Measurements from ENCODE around the gene CAMK4.

The CAMK4 gene

DNA sequence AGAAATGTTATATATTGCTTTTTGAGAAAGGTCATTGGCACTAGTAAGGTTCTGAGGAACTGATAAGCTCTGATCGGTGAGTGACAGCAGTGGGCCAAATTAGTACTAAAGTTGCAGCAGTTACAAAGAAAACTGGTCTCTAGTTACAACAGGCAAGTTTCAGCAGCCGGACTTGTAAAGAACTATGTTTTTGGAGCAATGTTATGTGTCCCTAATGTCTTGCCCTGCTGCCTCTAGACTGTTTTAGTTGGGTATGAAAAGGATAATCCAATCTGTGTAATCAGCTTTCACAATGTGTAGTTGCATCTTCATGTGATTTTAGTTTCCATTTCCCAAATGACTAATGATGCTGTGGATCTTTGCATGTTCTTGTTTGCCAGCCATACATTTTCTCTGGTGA lies 113.5 kb downstream of the CAMK4 start:
- Histone ChIP-seq H3K27me3 (ENCODE audit: insufficient read depth, low read length, poor library complexity, severe bottlenecking) (no peaks in the 10 kb centered on the region), H4K20me1 (ENCODE audit: insufficient read depth, low read length, poor library complexity, severe bottlenecking) (no peaks in the 10 kb centered on the region), H3K9me3 (ENCODE audit: insufficient read depth, low read depth, low read length) (no peaks in the 10 kb centered on the region), H3K36me3 (ENCODE audit: insufficient read depth, low read length) (no peaks in the 10 kb centered on the region), H3F3A (ENCODE audit: low read depth) (no peaks in the 10 kb centered on the region), H3K9ac (ENCODE audit: low read depth, low read length, poor library complexity, severe bottlenecking) (no peak overlapping the region), H3K4me2 (ENCODE audit: low read depth, low read length, poor library complexity, severe bottlenecking) (no peak overlapping the region), H2AFZ (ENCODE audit: low read length) (no peak overlapping the region), H3K79me2 (ENCODE audit: insufficient read depth, low read length) (peaks cover 17% of the 10 kb centered on the region), H3K4me3 (ENCODE audit: low read length, poor library complexity, severe bottlenecking) (no peak overlapping the region), H3K4me1 (ENCODE audit: insufficient read depth, low read length, poor library complexity, severe bottlenecking) (no peaks in the 10 kb centered on the region), H3K9me2 (replicated peaks; ENCODE audit: low read depth, low read length) (no peaks in the 10 kb centered on the region)
- TF ChIP-seq, protein P1, sequence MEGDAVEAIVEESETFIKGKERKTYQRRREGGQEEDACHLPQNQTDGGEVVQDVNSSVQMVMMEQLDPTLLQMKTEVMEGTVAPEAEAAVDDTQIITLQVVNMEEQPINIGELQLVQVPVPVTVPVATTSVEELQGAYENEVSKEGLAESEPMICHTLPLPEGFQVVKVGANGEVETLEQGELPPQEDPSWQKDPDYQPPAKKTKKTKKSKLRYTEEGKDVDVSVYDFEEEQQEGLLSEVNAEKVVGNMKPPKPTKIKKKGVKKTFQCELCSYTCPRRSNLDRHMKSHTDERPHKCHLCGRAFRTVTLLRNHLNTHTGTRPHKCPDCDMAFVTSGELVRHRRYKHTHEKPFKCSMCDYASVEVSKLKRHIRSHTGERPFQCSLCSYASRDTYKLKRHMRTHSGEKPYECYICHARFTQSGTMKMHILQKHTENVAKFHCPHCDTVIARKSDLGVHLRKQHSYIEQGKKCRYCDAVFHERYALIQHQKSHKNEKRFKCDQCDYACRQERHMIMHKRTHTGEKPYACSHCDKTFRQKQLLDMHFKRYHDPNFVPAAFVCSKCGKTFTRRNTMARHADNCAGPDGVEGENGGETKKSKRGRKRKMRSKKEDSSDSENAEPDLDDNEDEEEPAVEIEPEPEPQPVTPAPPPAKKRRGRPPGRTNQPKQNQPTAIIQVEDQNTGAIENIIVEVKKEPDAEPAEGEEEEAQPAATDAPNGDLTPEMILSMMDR (conservative IDR thresholded peaks at IDR 0.05; ENCODE audit: low read length), result no peak
- no peak for TF ChIP-seq EZH2phosphoT487 (IDR thresholded peaks at IDR 0.05; ENCODE audit: borderline replicate concordance)

DNA sequence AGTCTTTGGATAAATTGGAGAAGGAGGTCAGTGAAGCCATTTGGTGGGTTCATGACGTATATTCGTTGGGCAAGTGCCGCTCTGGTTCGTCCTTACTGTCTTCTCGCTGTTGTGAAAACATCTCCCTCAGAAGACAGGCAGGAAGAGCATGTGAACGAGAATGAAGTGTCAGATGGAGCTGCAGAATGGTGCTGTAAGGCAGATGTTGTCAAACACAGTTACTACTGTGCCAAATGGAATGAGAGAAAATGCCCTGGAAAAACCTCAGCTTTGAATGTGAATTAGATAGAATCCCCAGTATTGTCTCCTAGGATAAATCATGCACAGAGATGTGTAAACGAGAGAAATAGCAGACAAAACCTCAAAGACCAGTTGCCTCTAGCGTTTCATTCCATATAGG lies 121.5 kb downstream of the CAMK4 start:
- Histone ChIP-seq H3K4me2 (ENCODE audit: low read depth, low read length, poor library complexity, severe bottlenecking) (no peak overlapping the region), H3K27me3 (ENCODE audit: insufficient read depth, low read length, poor library complexity, severe bottlenecking) (no peaks in the 10 kb centered on the region), H3K9me3 (ENCODE audit: insufficient read depth, low read depth, low read length) (no peaks in the 10 kb centered on the region), H3K9me2 (replicated peaks; ENCODE audit: low read depth, low read length) (no peaks in the 10 kb centered on the region), H3K9ac (ENCODE audit: low read depth, low read length, poor library complexity, severe bottlenecking) (no peak overlapping the region), H3K4me1 (ENCODE audit: insufficient read depth, low read length, poor library complexity, severe bottlenecking) (no peaks in the 10 kb centered on the region), H2AFZ (ENCODE audit: low read length) (no peak overlapping the region), H3K79me2 (ENCODE audit: insufficient read depth, low read length) (peaks cover 8% of the 10 kb centered on the region), H3K36me3 (ENCODE audit: insufficient read depth, low read length) (peaks cover 11% of the 10 kb centered on the region; the same call in 1 of the 2 replicates), H3K4me3 (ENCODE audit: low read length, poor library complexity, severe bottlenecking) (no peak overlapping the region), H4K20me1 (ENCODE audit: insufficient read depth, low read length, poor library complexity, severe bottlenecking) (no peaks in the 10 kb centered on the region), H3F3A (ENCODE audit: low read depth) (no peaks in the 10 kb centered on the region)
- TF ChIP-seq, protein P1 (conservative IDR thresholded peaks at IDR 0.05; ENCODE audit: low read length), result no peak
- no peak for TF ChIP-seq EZH2phosphoT487 (IDR thresholded peaks at IDR 0.05; ENCODE audit: borderline replicate concordance)

DNA sequence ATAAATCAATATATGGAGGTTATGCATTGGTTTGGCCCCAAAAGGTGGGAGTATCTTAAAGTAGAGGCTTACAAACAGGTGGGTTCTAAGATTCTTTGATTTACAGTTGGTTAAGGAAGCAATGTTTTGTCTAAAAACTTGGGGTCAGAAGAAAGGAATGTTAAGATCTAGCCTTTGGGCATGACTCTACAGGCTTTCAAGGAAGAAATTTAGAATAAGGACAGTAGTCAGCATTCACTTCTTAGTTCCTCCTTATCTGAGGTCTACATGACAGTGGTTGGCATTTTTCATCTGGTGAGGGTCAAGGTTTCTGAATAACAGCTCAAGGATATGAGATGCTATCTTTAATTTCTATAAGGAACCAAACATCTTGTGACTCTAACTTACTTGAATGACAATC lies 122.8 kb downstream of the CAMK4 start:
- Histone ChIP-seq H3K27me3 (ENCODE audit: insufficient read depth, low read length, poor library complexity, severe bottlenecking) (no peaks in the 10 kb centered on the region), H3K9ac (ENCODE audit: low read depth, low read length, poor library complexity, severe bottlenecking) (no peak overlapping the region), H3K9me2 (replicated peaks; ENCODE audit: low read depth, low read length) (no peaks in the 10 kb centered on the region), H3K9me3 (ENCODE audit: insufficient read depth, low read depth, low read length) (no peaks in the 10 kb centered on the region), H3K36me3 (ENCODE audit: insufficient read depth, low read length) (peaks cover 11% of the 10 kb centered on the region; the same call in 1 of the 2 replicates), H3K4me2 (ENCODE audit: low read depth, low read length, poor library complexity, severe bottlenecking) (no peak overlapping the region), H3F3A (ENCODE audit: low read depth) (no peaks in the 10 kb centered on the region), H2AFZ (ENCODE audit: low read length) (no peak overlapping the region), H3K4me1 (ENCODE audit: insufficient read depth, low read length, poor library complexity, severe bottlenecking) (no peaks in the 10 kb centered on the region), H3K79me2 (ENCODE audit: insufficient read depth, low read length) (peaks cover 3% of the 10 kb centered on the region; the same call in 1 of the 2 replicates), H4K20me1 (ENCODE audit: insufficient read depth, low read length, poor library complexity, severe bottlenecking) (no peaks in the 10 kb centered on the region), H3K4me3 (ENCODE audit: low read length, poor library complexity, severe bottlenecking) (no peak overlapping the region)
- TF ChIP-seq, protein P1 (conservative IDR thresholded peaks at IDR 0.05; ENCODE audit: low read length), result no peak
- no peak for TF ChIP-seq EZH2phosphoT487 (IDR thresholded peaks at IDR 0.05; ENCODE audit: borderline replicate concordance)
